ENCODE data around the gene CAPG. TPM values are rescaled to one million over a fixed set of nuclear protein-coding genes. Genes with fewer than 3 reads are reported as not detected.

The CAPG gene
- 27.7 TPM for polyA plus RNA-seq (2012; ENCODE audit: low read depth, missing spikeins)

DNA sequence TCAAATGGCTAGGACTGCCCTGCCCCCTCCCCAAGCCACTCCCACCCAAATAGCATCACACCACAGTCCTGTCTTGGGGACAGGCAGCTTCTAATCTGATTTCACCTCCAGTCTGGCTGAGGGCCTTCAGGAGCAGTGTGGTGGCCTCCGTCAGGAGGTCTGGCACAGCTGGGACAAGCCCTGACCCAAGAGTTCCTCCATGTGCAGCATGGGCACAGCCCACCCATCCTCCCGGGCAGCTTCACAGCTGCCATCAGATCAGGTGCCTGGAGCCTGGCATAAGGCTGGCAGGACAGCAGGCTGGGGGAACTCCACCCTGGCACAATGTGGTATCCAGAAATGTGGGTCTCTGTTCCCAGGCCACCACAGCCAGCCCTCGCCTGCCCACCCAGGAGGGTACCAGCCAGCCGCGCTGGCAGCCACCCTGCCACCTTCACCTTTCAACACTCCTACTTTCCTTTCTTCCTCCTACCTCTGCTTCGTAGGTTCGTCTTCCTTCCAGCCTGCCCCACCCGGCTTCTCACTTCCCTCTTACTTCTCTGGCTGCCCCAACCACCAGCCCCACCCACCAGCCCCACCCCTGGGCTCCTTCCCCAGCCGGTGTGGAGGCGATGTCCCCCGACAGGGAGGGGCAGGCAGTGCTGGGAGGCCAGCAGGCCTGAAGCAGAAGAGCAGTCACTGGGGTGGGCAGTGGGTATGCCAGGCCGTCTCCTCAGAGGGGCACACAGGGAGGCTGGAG, at the start of gene CAPG:
CAPG (minus strand) TSS at position 522 of the 739 bp plus-strand sequence. CDS start 8,221 bp downstream, outside the sequence.
- DNase-seq (ENCODE audit: insufficient read length, low spot score) (peak; percentile 75), FAIRE-seq (peak; percentile 78)
- no peak for TF ChIP-seq POLR2AphosphoS5 (IDR thresholded peaks at IDR 0.05; ENCODE audit: low read depth, low read length)
- TF ChIP-seq POU2F2 (IDR thresholded peaks at IDR 0.05; ENCODE audit: low read depth, low read length), result no peak
- TF ChIP-seq SPI1 (IDR thresholded peaks at IDR 0.05; ENCODE audit: low read depth, low read length), result peak; percentile 79
- TF ChIP-seq POLR2A (IDR thresholded peaks at IDR 0.05; ENCODE audit: low read depth, low read length), result no peak
- no peak for TF ChIP-seq PAX5 (IDR thresholded peaks at IDR 0.05; ENCODE audit: insufficient read depth, low read length, severe bottlenecking)
- no peak for TF ChIP-seq TAF1 (IDR thresholded peaks at IDR 0.05; ENCODE audit: low read depth, low read length)

DNA sequence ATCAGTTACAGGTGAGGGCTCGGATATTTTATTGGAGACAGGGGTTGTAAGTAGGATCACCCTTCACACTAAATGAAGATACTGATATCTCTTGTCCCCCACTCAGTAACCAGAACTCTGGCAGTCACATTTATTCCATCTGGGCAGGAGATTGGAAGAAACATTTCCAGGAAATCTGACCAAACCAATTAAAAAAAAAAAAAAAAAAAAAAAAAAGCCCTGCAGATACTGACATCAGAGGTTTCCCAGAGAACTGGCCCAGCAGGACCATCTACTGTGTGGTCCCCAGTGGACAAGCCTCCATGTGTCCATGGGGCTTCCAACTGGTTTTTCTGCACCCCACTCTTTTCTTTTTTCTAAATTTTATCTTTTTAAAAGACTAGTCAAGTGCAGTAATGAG, 49.6 kb upstream of the CAPG start:
- DNase-seq (ENCODE audit: insufficient read length, low spot score) (no peak), FAIRE-seq (no peak)
- TF ChIP-seq POLR2AphosphoS5 (IDR thresholded peaks at IDR 0.05; ENCODE audit: low read depth, low read length), result no peak
- no peak for TF ChIP-seq PAX5 (IDR thresholded peaks at IDR 0.05; ENCODE audit: insufficient read depth, low read length, severe bottlenecking)
- no peak for TF ChIP-seq POU2F2 (IDR thresholded peaks at IDR 0.05; ENCODE audit: low read depth, low read length)
- no peak for TF ChIP-seq POLR2A (IDR thresholded peaks at IDR 0.05; ENCODE audit: low read depth, low read length)
- no peak for TF ChIP-seq TAF1 (IDR thresholded peaks at IDR 0.05; ENCODE audit: low read depth, low read length)
- TF ChIP-seq SPI1 (IDR thresholded peaks at IDR 0.05; ENCODE audit: low read depth, low read length), result no peak

- DNase-seq (ENCODE audit: insufficient read length, low spot score), result no peak
- FAIRE-seq, result no peak
- TF ChIP-seq POLR2A (IDR thresholded peaks at IDR 0.05; ENCODE audit: low read depth, low read length), result no peak
- no peak for TF ChIP-seq POLR2AphosphoS5 (IDR thresholded peaks at IDR 0.05; ENCODE audit: low read depth, low read length)
- no peak for TF ChIP-seq PAX5 (IDR thresholded peaks at IDR 0.05; ENCODE audit: insufficient read depth, low read length, severe bottlenecking)
- no peak for TF ChIP-seq TAF1 (IDR thresholded peaks at IDR 0.05; ENCODE audit: low read depth, low read length)
- TF ChIP-seq SPI1 (IDR thresholded peaks at IDR 0.05; ENCODE audit: low read depth, low read length), result no peak
- no peak for TF ChIP-seq POU2F2 (IDR thresholded peaks at IDR 0.05; ENCODE audit: low read depth, low read length)
These were observed 48.7 kb upstream of the CAPG start for GRCh38 chr2:85458601-85459563.

GRCh38 chr2:85457877-85458316, 47.7 kb upstream of the CAPG start:
- FAIRE-seq (no peak), DNase-seq (ENCODE audit: insufficient read length, low spot score) (no peak)
- TF ChIP-seq TAF1 (IDR thresholded peaks at IDR 0.05; ENCODE audit: low read depth, low read length) (no peak), POU2F2 (IDR thresholded peaks at IDR 0.05; ENCODE audit: low read depth, low read length) (no peak), SPI1 (IDR thresholded peaks at IDR 0.05; ENCODE audit: low read depth, low read length) (no peak), PAX5 (IDR thresholded peaks at IDR 0.05; ENCODE audit: insufficient read depth, low read length, severe bottlenecking) (no peak), POLR2AphosphoS5 (IDR thresholded peaks at IDR 0.05; ENCODE audit: low read depth, low read length) (no peak), POLR2A (IDR thresholded peaks at IDR 0.05; ENCODE audit: low read depth, low read length) (no peak)

GRCh38 chr2:85457043-85457442, 46.9 kb upstream of the CAPG start:
- DNase-seq (ENCODE audit: insufficient read length, low spot score), result no peak
- TF ChIP-seq POLR2AphosphoS5 (IDR thresholded peaks at IDR 0.05; ENCODE audit: low read depth, low read length) (no peak), POU2F2 (IDR thresholded peaks at IDR 0.05; ENCODE audit: low read depth, low read length) (no peak), TAF1 (IDR thresholded peaks at IDR 0.05; ENCODE audit: low read depth, low read length) (no peak), POLR2A (IDR thresholded peaks at IDR 0.05; ENCODE audit: low read depth, low read length) (no peak), PAX5 (IDR thresholded peaks at IDR 0.05; ENCODE audit: insufficient read depth, low read length, severe bottlenecking) (no peak), SPI1 (IDR thresholded peaks at IDR 0.05; ENCODE audit: low read depth, low read length) (no peak)
- FAIRE-seq, result no peak

GRCh38 chr2:85455552-85456090, 45.5 kb upstream of the CAPG start:
- FAIRE-seq, result no peak
- TF ChIP-seq SPI1 (IDR thresholded peaks at IDR 0.05; ENCODE audit: low read depth, low read length) (no peak), POLR2AphosphoS5 (IDR thresholded peaks at IDR 0.05; ENCODE audit: low read depth, low read length) (no peak), POLR2A (IDR thresholded peaks at IDR 0.05; ENCODE audit: low read depth, low read length) (no peak), POU2F2 (IDR thresholded peaks at IDR 0.05; ENCODE audit: low read depth, low read length) (no peak), PAX5 (IDR thresholded peaks at IDR 0.05; ENCODE audit: insufficient read depth, low read length, severe bottlenecking) (no peak), TAF1 (IDR thresholded peaks at IDR 0.05; ENCODE audit: low read depth, low read length) (no peak)
- no peak for DNase-seq (ENCODE audit: insufficient read length, low spot score)

GRCh38 chr2:85453571-85453970, 43.4 kb upstream of the CAPG start:
- DNase-seq (ENCODE audit: insufficient read length, low spot score) (no peak), FAIRE-seq (no peak)
- TF ChIP-seq SPI1 (IDR thresholded peaks at IDR 0.05; ENCODE audit: low read depth, low read length), result no peak
- TF ChIP-seq TAF1 (IDR thresholded peaks at IDR 0.05; ENCODE audit: low read depth, low read length), result no peak
- TF ChIP-seq PAX5 (IDR thresholded peaks at IDR 0.05; ENCODE audit: insufficient read depth, low read length, severe bottlenecking), result no peak
- no peak for TF ChIP-seq POLR2AphosphoS5 (IDR thresholded peaks at IDR 0.05; ENCODE audit: low read depth, low read length)
- TF ChIP-seq POU2F2 (IDR thresholded peaks at IDR 0.05; ENCODE audit: low read depth, low read length), result no peak
- no peak for TF ChIP-seq POLR2A (IDR thresholded peaks at IDR 0.05; ENCODE audit: low read depth, low read length)

GRCh38 chr2:85452237-85452636, 42.1 kb upstream of the CAPG start:
- no peak for DNase-seq (ENCODE audit: insufficient read length, low spot score)

GRCh38 chr2:85449214-85449588, 39.0 kb upstream of the CAPG start:
- TF ChIP-seq SPI1 (IDR thresholded peaks at IDR 0.05; ENCODE audit: low read depth, low read length) (no peak), POU2F2 (IDR thresholded peaks at IDR 0.05; ENCODE audit: low read depth, low read length) (no peak), PAX5 (IDR thresholded peaks at IDR 0.05; ENCODE audit: insufficient read depth, low read length, severe bottlenecking) (no peak), TAF1 (IDR thresholded peaks at IDR 0.05; ENCODE audit: low read depth, low read length) (no peak), POLR2A (IDR thresholded peaks at IDR 0.05; ENCODE audit: low read depth, low read length) (no peak), POLR2AphosphoS5 (IDR thresholded peaks at IDR 0.05; ENCODE audit: low read depth, low read length) (no peak)
- FAIRE-seq (no peak), DNase-seq (ENCODE audit: insufficient read length, low spot score) (no peak)

More at GRCh38 chr2:85452237-85452636, 42.1 kb upstream of the CAPG start:
- no peak for FAIRE-seq
- TF ChIP-seq POLR2A (IDR thresholded peaks at IDR 0.05; ENCODE audit: low read depth, low read length), result no peak
- TF ChIP-seq TAF1 (IDR thresholded peaks at IDR 0.05; ENCODE audit: low read depth, low read length), result no peak

Data from GM12891 (cell line).